NCI-H82 (cell line): Measurements from ENCODE around the gene TKTL2.
"Not testable (repeated sequence)": the region's sequence is repeated elsewhere in the genome, so short reads cannot be mapped to it uniquely, and the experiment has no call there.

ENCODE experiments used
- DNase-seq: peaks from one replicate; lab custom pipeline; 2025; lab: John Stamatoyannopoulos, UW

Gene TKTL2

GRCh38 chr4:163447023-163447422 lies 26.5 kb downstream of the TKTL2 start:
- not testable (repeated sequence) for DNase-seq

DNA sequence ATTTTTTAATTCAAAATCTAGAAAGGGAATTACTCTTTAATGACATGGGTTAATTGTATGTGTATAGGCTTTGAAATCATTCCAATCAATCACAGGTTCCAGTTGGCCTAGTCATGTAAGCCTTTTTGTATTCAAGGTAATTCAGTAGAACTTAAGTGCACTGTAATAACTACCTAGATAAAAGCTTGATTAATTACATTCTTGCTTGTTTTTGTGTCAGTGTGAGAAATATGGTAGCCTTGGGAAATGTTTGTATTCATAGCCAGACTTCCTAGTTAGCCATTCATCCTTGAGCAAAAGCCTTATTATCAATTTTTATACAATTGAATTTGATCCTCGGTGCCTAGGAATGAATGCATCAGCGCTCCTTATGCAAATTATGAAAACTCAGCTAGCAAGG lies 33.5 kb downstream of the TKTL2 start:
- DNase-seq, result no peak
